HUDEP-2 (cell line): ENCODE results near the gene TBC1D5.

ENCODE experiments used
- DNase-seq, 76 experiments: peaks; one replicate each; lab custom pipeline; 2025; ENCODE audit not compliant: unreplicated experiment in 76 of 76; lab: John Stamatoyannopoulos, UW

TBC1D5 gene

GRCh38 chr3:17155951-17156350 is 586.5 kb downstream of the TBC1D5 start:
- DNase-seq, result no peak

DNA sequence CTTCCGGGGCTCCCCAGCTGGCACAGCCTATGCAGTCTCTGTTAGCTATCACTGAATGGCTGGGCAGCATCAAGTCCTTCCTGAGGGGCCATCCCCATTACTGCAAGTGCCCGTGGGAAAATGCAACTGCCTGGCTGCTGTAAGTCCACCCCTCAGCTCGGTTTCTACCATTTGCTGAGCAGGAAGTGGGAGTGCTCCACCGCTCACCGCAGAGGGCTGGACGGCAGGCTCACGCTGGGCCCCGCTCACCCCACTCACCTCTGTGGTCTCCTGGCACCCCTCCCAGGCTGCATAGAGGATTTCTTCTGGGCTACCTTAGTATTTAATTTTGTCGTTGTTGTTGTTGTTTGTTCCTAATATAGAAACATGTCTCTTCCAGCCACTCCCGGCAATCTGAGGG is 587.5 kb downstream of the TBC1D5 start:
- no peak for DNase-seq

GRCh38 chr3:17154221-17154620 is 588.2 kb downstream of the TBC1D5 start:
- no peak for DNase-seq

- DNase-seq, result no peak
These were observed 589.2 kb downstream of the TBC1D5 start for GRCh38 chr3:17153209-17153608.

DNA sequence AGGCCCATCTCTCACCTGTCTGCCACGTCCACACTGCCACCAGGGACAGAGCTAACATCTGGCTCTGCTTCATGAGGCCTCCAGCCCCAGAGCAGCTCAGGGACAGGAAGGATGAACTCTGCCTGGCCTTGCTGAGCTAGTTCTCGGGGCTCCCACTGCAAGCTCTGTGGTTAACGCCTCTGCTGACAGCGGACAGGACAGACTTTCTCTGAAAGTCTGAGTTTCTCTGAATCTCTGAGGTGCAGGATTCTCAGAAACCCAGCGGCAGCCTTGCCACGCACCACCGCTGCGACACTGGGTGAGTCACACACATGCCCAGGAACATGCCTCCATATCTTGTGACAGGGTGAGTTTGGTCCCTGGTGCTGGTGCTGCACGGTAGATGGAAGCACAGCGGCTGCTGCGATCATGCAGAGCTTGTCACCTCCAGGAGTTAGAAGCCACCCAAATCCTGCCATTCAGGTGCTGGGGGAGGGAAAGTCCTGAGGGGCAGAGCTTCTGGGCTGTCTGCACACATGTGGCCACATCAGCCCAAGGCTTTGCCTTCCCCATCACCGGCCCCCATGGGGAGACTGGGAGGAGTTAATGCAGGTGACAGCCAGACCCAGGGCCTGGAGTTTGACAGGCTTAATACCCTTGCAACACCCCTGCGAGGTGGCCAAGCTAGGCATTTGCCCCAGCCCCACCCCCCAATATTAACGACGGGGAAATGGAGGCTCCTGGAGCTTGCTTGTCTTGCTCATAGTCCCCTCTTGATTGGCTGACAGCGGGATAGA is 590.6 kb downstream of the TBC1D5 start:
- DNase-seq, result peak in 55 of 76 experiments; percentile 1 to 75 (median 27)

GRCh38 chr3:17149076-17149475 is 593.4 kb downstream of the TBC1D5 start:
- DNase-seq, result no peak

GRCh38 chr3:17144665-17144993 is 597.8 kb downstream of the TBC1D5 start:
- DNase-seq, result no peak

DNA sequence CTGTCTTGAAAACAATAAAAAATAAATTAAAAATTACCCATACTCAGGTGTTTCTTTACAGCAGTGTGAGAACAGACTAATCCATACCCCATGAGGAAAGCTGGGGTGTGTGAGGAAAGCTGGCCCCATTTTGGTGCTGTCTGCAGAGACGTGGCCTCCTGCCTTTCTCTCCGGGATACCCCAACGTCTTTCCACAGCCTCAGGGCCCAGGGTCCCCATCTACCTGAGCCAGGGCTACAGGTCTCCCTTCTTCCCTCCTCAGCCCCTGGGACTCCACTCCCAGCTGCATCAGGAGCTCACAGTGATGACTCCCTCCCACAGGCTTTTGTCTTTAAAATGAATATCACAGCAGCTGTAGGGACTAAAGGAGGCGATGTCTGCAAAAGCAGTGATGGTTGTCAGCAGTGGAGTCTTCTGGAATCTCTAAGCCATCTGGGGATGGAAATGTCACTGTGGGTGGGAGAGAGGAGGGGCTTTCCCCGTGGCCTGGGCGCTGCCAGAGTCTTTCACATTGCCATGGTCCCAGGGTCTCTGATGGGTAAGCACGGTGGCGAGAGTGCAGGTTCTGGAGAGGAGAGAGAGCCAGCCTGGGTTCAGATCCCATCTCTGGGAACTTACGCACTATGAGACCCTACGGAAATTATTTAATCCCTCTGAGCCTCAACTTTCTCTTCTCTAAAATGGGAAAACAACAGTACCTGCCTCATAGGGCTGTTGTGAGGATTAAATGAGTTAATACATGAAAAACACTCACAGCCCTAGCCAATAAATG is 598.4 kb downstream of the TBC1D5 start:
- no peak for DNase-seq

DNA sequence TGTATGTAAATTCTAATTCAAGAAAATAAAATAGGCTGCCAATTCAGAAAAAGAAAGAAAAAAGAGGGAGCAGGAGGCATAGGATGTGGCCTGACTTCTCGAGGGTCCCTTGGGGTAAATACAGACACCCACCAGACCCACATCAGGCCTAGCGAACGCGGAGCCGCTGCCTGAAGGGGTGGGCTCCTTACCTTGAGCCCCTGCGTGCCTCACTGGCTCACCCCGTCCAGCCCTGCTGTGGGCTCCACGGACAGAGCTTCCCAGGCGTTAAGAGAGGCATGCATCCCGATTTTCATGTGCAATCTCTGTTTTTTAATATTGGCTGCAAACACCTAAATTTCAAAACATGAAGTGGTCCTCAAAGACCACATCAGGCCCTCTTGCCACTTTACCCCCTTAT is 599.9 kb downstream of the TBC1D5 start:
- no peak for DNase-seq

- DNase-seq, result no peak
These were observed 600.7 kb downstream of the TBC1D5 start for GRCh38 chr3:17141699-17142098.

GRCh38 chr3:17140670-17141505 is 601.5 kb downstream of the TBC1D5 start:
- peak in 9 of 76 experiments; percentile 4 to 17 (median 9) for DNase-seq

- no peak for DNase-seq
These were observed 604.0 kb downstream of the TBC1D5 start for GRCh38 chr3:17138246-17139039.

DNA sequence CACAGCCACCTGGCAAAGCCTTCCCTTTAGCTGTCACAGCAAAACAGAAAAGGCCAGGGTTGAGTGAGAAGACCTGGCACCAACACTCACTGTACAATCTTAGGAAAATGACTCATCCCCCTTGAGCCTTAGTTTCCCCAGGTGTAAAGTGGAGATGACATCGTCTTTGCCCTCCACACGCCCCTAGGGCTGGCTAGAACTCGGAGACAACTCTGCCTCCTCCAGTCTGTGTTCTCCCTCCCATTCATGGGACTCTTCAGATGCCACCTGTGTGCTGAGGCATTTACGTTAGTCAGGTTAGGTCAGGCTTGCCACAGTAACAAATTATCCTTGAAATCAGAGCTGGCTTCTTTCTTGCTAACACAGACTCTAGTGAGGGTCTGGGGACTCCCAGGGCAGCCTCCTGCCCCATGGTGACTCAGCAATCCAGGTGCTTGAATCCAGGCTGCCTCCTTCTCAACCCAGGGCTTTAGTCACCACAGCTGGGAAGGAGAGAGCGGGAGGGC is 605.1 kb downstream of the TBC1D5 start:
- DNase-seq, result no peak

- DNase-seq, result no peak
These were observed 606.2 kb downstream of the TBC1D5 start for GRCh38 chr3:17136136-17136721.

DNA sequence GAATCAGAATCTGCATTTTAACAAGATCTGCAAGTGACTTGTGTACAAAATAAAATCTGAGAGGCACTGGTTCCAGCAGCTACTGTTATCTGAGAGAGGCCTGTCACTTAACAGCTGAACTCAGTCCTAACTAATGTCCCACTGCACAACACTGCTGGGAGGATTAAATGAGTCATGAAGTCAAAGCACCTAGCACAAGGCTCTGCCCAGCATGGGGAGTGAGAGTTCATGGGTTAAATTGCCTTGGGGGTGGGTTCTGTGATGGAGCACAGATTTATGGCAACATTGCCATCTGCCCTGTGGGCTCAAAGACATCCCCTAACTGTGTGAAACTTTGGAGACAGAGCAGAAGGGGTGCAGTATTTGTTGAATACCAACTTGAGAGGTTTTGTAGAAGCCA is 606.7 kb downstream of the TBC1D5 start:
- DNase-seq, result no peak

DNA sequence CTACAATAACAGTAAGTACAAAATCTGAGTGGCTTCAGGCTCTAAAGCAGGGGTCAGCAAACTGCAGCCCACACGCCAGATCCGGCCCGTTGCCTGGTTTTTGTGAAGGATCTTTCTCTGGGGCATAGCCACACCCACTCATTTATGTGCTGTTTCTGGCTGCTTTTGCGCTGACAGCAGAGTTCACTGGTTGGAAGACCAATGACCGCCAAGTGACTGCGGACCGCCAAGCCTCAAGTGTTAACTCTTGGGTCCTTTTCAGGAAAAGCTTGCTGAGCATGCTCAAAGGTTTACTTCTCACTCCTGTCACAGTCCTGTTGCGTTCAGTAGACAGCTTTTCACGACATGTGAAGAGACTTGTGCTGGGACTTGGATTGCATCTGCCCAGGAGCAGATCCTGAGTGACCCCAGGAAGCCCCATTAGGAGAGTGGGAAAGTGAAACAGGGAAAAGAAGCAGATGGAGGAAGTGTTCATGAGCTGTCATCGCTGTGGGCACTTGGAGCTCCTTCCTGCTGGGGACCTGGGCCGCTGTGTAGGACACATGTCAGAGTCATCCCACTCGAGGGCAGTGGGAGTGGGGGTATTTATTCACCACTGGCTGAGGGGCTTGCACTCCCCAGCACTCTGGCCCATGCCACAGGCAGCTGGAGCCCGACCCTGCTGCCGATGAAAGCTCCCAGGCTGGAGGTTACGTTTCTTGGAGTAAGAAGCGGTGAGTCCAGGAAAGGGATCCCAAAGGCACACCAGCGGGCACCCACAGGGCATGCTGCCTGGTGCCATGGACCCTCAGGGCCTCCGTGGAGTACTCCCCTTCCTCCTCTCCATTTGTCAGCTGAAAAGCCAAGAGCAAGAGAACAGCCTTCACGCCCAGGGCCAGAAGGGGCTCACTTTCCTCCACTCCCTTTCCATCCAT is 608.5 kb downstream of the TBC1D5 start:
- no peak for DNase-seq

DNA sequence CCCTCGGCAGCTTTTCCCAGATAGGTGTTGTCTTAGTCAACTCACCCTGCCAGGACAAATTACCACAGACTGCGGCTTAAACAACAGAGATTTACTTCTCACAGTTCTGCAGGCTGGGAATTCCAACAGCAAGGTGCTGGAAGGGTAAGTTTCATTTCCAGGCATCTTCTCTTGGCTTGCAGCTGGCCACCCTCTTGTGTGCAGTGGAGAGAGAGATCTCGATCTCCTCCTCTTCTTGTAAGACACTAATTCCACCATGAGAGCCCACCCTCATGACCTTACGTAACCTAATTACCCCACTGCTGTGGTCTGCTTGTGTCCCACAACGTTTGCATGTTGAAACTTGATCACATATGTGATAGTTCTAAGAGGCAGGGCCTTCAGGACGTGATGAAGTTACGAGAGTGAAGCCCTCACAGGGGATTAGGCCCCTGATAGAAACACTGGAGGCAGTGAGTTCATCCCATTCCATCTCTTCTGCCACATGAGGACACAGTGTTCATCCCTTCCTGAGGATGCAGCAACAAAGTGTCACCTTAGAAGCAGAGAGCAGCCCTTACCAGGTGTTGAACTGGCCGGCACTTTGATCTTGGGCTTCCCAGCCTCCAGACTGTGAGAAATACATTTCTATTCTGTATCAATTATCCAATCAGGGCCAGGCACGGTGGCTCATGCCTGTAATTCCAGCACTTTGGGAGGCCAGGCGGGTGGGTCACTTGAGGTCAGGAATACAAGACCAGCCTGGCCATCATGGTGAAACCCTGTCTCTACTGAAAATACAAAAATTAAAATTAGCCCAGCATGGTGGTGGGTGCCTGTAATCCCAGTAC is 609.9 kb downstream of the TBC1D5 start:
- DNase-seq, result no peak

GRCh38 chr3:17130956-17131355 is 611.5 kb downstream of the TBC1D5 start:
- DNase-seq, result no peak
